ENCODE measurements around the gene GNL1.
A peak's percentile ranks its signal among the peaks of the same experiment; 100 is the strongest.
"Not testable (repeated sequence)": the region's sequence is repeated elsewhere in the genome, so short reads cannot be mapped to it uniquely, and the experiment has no call there.

GNL1 gene

DNA sequence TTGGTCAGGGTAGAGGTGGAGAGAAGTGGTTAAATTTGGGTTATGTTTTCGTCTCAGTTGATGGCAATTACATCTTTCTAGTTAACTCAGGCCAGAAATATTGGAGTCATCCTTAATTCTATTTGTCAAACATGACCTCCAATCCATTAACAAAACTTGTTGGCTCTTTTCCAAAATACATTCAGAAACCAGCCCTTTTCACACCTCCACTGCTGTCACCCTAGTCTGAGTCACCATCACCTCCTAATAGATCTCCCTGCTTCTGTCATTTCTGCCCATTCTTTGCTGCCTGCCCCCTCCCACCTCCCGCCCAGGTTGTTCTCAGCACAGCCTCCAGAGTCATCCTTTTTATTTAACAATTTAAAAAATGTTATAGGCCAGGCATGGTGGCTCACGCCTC, 12.0 kb upstream of the GNL1 start:
- no peak for DNase-seq

GRCh38 chr6:30565772-30566171, 9.5 kb upstream of the GNL1 start:
- no peak for DNase-seq

DNA sequence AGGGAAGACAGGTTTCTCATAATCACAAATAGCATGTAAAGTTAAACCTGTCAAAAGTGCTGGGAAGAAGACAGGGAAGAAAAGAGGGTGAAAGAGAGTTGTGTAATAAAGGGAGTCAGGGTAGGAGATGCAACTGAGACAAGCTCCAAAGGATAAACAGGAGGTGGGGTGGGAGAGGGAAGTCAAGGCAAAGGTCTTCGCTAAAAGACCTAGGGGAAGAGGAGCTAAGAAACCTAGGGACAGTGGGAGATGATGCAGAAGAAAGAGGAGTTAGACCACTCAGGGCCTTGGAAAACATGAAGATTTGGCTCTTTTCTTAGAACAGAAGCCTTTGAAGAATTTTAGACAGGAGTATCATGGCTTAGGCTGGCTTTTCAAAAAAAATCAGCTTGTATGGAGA, 7.8 kb upstream of the GNL1 start:
- no peak for DNase-seq

DNA sequence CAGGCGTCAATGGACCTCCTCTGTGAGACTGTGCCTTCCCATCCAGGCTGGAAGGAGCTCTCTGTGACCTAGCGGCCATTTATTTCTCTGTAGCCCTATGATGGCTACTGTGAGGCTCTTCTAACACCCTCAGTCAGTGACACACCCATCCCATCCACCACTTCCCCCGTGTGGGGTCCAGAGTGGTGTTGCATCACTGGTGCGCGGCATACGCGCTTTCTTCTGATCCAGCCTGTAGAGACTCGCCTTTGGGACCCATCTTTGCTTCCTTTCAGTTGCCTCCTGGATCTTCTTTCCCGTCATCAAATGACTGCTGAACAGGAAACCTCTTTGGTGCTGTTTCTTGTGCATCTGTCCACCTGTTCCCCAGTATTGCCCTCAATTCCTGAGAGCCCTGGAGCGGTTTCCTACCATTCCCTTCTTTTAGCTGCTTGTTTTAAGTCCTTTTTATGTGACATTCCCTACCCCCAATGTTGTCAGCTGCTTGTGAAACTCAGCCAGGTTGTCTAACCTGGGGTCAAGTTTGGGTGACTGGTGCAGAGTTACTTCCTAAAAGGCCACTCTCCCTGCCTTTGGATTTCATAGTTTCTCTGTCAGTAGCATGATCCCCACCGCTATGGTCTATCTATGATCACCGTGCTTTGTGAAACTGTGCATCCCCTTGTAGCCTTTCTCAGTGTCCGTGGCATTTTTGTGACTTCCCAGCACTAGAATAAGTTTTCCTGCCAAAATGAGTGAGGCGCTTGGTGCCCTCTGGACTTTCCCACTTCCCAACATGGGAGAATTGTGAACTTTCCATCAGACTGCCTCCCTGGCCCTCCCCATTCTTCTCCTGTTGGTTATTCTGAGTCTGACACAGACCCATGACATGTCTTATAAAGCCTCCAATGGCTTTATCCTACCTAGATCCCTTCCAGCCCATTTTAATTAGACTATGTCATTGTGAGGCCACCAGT, 6.5 kb upstream of the GNL1 start:
- no peak for DNase-seq

GRCh38 chr6:30560930-30561329, 4.6 kb upstream of the GNL1 start:
- no peak for DNase-seq

DNA sequence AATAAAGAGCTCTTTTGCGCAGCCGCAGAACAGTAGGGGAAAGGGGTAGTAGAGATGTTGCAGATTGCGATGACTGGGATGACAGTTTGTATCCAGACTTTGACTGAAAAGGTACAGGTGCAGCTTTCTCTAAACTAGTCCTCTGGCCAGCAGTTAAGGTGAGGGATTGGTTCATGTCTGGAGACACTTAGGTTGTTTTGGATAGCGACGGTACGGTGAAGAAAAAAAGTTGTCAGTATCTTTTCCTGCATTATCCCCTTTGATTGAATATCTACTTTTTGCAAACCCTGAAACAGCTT, 1.3 kb upstream of the GNL1 start:
- DNase-seq, result peak; percentile 68

DNA sequence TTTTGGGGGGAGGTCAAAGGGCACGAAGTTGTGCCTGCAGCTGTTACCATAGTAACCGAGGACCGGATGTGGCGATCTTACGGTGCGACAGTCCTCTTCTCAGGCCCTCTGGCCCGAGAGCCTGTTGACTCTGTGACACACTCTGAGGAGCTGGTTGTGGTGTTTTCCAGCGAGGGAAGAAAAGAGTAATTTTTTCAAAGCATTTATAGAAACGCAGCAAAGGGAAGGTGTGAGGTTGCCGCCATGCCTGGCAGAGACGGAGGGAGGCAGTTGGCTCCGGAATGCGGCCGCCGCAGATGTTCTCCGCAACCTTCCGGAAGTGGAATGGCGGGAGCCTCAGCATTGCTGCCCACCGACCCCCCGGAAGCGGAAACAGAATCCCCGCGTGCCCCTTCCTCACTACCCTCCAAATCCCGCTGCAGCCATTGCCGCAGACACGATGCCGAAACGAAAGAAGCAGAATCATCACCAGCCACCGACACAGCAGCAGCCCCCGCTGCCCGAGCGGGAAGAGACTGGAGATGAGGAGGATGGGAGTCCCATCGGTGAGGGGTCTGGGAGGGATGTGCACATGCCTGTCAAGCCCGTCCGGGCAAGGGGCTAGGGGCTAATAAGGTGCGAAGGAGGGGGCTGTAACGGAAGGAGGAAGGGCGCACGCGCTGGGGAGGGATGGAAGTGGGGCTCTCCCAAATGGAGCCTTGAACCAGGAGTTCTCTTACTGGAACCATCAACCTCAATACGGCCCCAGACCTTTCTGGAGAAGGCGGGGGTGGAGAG, 805 bp upstream of the GNL1 start, which contains the start of gene PRR3:
TSS of gene PRR3 (plus strand) at position 390 of the 777 bp plus-strand sequence. CDS start at position 440, 50 bp downstream.
- peak; percentile 94 for DNase-seq

GRCh38 chr6:30555816-30556065, 548 bp downstream of the GNL1 start:
- no peak for DNase-seq

GRCh38 chr6:30554962-30555815, 1.1 kb downstream of the GNL1 start:
- no peak for DNase-seq

GRCh38 chr6:30554404-30554803, 1.9 kb downstream of the GNL1 start:
- no peak for DNase-seq

- DNase-seq, result no peak
Measured at GRCh38 chr6:30548375-30548774, 7.9 kb downstream of the GNL1 start.

DNA sequence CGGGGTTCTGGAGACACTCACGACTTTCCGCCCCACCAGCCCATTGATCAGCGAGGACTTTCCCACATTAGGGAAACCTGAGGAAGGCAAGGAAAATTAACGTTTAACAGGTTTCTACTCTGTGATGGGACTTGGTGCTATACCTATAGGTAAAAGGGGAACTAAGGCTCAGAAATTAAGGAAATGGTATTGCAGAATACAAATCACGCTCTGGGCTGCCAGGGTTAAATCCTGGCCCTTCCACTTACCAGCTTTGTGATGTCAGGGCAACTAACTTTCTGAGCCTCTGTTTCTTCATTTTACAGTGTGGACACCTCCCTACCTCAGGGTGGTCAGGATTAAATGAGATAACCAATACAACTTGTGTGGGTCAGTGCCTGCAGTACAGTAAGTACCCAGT, 8.8 kb downstream of the GNL1 start:
- no peak for DNase-seq

DNA sequence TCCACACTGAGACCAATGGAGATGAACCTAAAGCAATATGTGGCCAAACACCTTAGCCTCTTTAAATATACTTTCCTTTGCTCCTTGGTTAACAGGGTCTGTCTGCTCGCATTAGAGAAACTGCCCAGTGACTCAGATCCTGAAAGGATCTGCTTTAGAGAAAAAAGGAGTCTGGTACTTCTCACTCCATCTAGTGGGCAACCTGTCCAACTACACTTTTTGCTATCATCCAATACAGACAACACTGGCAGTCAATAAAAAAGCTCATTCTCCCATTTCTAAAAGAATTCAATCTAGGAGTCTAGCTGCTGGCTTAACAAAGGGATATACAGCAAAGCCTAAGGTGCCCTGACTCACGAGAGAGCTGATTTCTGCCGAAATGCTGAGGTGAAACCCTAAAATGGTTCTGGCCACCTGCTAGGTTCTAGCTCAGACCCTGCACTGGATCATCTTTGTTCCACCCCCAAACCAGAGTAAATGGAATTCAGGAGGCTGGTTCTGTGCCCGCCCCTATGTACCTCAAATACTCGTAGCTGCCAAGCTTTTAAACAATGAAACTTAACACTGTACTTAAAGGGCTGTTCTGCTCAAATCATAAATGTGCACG, 11.5 kb downstream of the GNL1 start:
- no peak for DNase-seq

GRCh38 chr6:30543821-30544220, 12.5 kb downstream of the GNL1 start:
- DNase-seq, result peak; percentile 30

- no peak for DNase-seq
Measured at GRCh38 chr6:30542915-30543314, 13.4 kb downstream of the GNL1 start.

- peak; percentile 51 for DNase-seq
Measured at GRCh38 chr6:30542404-30542725, 13.9 kb downstream of the GNL1 start.

- peak; percentile 82 for DNase-seq
Measured at GRCh38 chr6:30541515-30542403, 14.5 kb downstream of the GNL1 start.

DNA sequence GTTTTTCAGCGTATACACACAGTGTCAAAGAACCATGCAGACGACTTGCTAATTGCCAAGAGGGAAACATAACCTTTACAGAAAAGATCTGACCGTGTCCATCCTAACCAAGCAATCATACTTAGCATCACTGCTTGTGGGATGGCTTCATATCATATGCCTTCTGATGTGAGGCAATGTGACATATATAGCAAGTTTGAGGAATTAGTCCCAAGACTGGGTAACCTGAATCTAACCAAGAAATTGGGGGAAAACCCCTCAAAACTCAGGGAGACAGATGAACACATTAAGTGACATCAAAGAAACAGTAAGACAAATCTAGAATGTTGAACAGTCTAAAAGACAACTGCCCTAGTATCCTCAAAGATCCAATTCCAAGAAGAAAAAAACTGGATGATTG, 18.4 kb downstream of the GNL1 start:
- DNase-seq, result no peak

DNA sequence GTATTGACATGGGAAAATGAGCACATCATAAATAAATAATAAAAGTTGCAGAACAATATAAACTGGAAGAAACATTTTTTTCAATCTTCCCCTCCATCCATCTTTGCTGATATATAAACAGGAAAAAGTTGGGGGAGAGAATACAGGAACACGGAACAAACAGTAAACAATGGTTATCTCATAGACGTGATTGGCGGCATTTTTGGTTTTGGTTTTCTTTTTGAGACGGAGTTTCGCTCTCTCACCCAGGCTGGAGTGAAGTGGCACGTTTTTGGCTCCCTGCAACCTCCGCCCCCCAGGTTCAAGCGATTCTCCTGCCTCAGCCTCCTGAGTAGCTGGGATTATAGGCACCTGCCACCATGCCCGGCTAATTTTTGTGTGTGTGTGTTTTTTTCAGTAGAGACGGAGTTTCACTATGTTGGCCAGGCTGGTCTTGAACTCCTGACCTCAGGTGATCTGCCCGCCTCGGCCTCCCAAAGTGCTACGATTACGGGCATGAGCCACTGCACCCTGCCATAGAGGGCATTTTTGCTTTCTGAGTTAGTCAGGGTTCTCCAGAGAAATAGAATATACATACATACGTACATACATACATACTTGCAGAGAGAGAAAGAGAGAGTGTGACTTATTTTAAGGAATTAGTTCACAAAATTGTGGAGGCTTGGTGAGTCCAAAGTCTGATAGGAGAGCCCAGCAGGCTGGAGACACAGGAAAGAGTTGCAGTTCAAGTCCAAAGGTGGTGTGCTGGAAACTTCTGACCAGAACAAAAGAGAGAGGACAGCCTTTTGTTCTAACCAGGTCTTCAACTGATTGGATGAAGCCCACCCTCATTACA, 22.6 kb downstream of the GNL1 start:
- no peak for DNase-seq

GRCh38 chr6:30530014-30530413, 26.3 kb downstream of the GNL1 start:
- DNase-seq, result no peak

GRCh38 chr6:30529349-30529875, 26.9 kb downstream of the GNL1 start:
- DNase-seq, result not testable (repeated sequence)

Data from CD4-positive, alpha-beta T cell treated with Interleukin-15 for 1 hour (primary cell).